ENCODE results near the gene COL7A1.

COL7A1 gene

DNA sequence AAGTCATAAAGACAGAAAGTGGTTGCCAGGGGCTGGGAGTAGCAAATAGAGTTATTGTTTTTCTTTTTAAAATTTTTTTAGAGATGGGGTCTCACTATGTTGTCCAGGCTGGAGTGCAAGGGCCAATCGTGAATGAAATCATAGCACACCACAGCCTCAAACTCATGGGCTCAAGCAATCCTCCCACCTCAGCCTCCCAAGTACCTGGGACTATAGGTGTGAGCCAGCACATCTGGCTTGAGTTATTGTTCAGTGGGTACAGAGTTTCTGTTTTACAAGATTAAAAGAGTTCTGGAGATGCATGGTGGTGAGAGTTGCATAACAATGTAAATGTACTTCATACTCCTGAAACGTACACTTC lies 62.2 kb downstream of the COL7A1 start:
- TF ChIP-seq, protein P1, sequence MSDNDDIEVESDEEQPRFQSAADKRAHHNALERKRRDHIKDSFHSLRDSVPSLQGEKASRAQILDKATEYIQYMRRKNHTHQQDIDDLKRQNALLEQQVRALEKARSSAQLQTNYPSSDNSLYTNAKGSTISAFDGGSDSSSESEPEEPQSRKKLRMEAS (IDR thresholded peaks at IDR 0.05) = no peak
- TF ChIP-seq FOXM1 (IDR thresholded peaks at IDR 0.05; ENCODE audit: borderline replicate concordance, low read depth) (no peak), NFIC (IDR thresholded peaks at IDR 0.05) (no peak), USF1 (IDR thresholded peaks at IDR 0.05) (no peak), CEBPB (IDR thresholded peaks at IDR 0.05) (no peak), TCF12 (IDR thresholded peaks at IDR 0.05; ENCODE audit: low read depth) (no peak), TEAD4 (IDR thresholded peaks at IDR 0.05) (no peak), ZBTB7A (IDR thresholded peaks at IDR 0.05; ENCODE audit: low read depth) (no peak), EP300 (IDR thresholded peaks at IDR 0.05; ENCODE audit: borderline replicate concordance) (no peak), RAD21 (IDR thresholded peaks at IDR 0.05; ENCODE audit: low read depth) (no peak), EGR1 (IDR thresholded peaks at IDR 0.05) (no peak), YY1 (IDR thresholded peaks at IDR 0.05; ENCODE audit: low read depth) (no peak)

DNA sequence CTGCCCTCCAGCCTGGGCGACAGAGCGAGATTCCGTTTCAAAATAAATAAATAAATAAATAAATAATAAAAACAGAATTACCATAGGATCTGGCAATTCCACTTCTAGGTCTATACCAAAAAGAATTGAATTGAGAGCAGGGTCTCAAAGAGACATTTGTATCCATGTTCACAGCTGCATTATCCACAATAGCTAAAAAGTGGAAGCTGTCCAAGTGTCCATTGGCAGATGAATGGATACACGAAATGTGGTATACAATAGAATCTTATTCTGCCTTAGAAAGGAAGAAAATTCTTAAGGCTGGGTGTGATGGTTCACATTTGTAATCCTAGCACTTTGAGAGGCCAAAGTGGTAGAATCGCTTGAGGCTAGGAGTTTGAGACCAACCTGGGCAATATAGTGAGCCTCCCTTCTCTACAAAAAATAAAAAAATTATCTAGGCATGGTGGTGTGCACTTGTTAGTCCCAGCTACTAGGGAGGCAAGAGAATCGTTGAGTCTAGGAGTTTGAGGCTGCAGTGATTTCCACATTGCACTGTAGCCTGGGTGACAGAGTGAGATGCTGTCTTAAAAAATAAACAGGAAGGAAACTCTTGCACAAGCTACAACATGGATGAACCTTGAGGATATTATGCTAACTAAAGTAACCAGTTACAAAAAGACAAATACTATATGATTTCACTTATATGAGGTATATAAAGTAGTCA lies 62.7 kb downstream of the COL7A1 start:
- TF ChIP-seq USF1 (IDR thresholded peaks at IDR 0.05) = no peak
- TF ChIP-seq CEBPB (IDR thresholded peaks at IDR 0.05) = no peak
- TF ChIP-seq EGR1 (IDR thresholded peaks at IDR 0.05) = no peak
- TF ChIP-seq TEAD4 (IDR thresholded peaks at IDR 0.05) = no peak
- no peak for TF ChIP-seq CREB1 (IDR thresholded peaks at IDR 0.05; ENCODE audit: low read depth)
- no peak for TF ChIP-seq YY1 (IDR thresholded peaks at IDR 0.05; ENCODE audit: low read depth)
- no peak for TF ChIP-seq ZBTB7A (IDR thresholded peaks at IDR 0.05; ENCODE audit: low read depth)
- TF ChIP-seq, protein P1 (IDR thresholded peaks at IDR 0.05) = no peak
- no peak for TF ChIP-seq NFIC (IDR thresholded peaks at IDR 0.05)
- no peak for TF ChIP-seq REST (IDR thresholded peaks at IDR 0.05; ENCODE audit: low read depth)
- no peak for TF ChIP-seq FOXM1 (IDR thresholded peaks at IDR 0.05; ENCODE audit: borderline replicate concordance, low read depth)
- TF ChIP-seq RAD21 (IDR thresholded peaks at IDR 0.05; ENCODE audit: low read depth) = no peak
- no peak for TF ChIP-seq TAF1 (IDR thresholded peaks at IDR 0.05; ENCODE audit: low read depth)
- TF ChIP-seq TCF12 (IDR thresholded peaks at IDR 0.05; ENCODE audit: low read depth) = no peak
- TF ChIP-seq EP300 (IDR thresholded peaks at IDR 0.05; ENCODE audit: borderline replicate concordance) = no peak

GRCh38 chr3:48528754-48529153 lies 66.4 kb downstream of the COL7A1 start:
- TF ChIP-seq EP300 (IDR thresholded peaks at IDR 0.05; ENCODE audit: borderline replicate concordance) (no peak), TEAD4 (IDR thresholded peaks at IDR 0.05) (no peak), USF1 (IDR thresholded peaks at IDR 0.05) (no peak), RAD21 (IDR thresholded peaks at IDR 0.05; ENCODE audit: low read depth) (no peak), TCF12 (IDR thresholded peaks at IDR 0.05; ENCODE audit: low read depth) (no peak), TAF1 (IDR thresholded peaks at IDR 0.05; ENCODE audit: low read depth) (no peak), EGR1 (IDR thresholded peaks at IDR 0.05) (no peak)

DNA sequence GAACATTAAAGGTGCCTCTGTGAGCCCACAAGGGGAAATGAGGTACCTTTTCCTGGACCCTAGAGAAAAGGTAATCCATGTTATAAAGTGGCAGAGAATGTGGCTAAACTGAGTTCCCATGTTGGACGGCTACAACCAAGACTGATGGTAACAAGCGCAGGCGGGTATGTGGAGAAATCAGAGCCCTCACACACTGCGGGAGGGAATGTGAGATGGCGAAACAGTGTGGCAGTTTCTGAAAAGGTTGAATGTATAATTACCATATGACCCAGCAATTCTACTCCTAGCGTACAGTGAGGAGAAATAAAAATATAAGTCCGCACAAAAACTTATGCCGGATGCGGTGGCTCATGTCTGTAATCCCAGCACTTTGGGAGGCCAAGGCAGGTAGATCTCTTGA lies 67.1 kb downstream of the COL7A1 start:
- TF ChIP-seq, protein P1 (IDR thresholded peaks at IDR 0.05) = no peak
- TF ChIP-seq NFIC (IDR thresholded peaks at IDR 0.05) = no peak
- TF ChIP-seq FOXM1 (IDR thresholded peaks at IDR 0.05; ENCODE audit: borderline replicate concordance, low read depth) = no peak
- no peak for TF ChIP-seq ZBTB7A (IDR thresholded peaks at IDR 0.05; ENCODE audit: low read depth)
- TF ChIP-seq TAF1 (IDR thresholded peaks at IDR 0.05; ENCODE audit: low read depth) = no peak
- TF ChIP-seq CREB1 (IDR thresholded peaks at IDR 0.05; ENCODE audit: low read depth) = no peak
- no peak for TF ChIP-seq EP300 (IDR thresholded peaks at IDR 0.05; ENCODE audit: borderline replicate concordance)
- TF ChIP-seq TCF12 (IDR thresholded peaks at IDR 0.05; ENCODE audit: low read depth) = no peak
- TF ChIP-seq YY1 (IDR thresholded peaks at IDR 0.05; ENCODE audit: low read depth) = no peak
- TF ChIP-seq USF1 (IDR thresholded peaks at IDR 0.05) = no peak
- TF ChIP-seq RAD21 (IDR thresholded peaks at IDR 0.05; ENCODE audit: low read depth) = no peak
- no peak for TF ChIP-seq TEAD4 (IDR thresholded peaks at IDR 0.05)

DNA sequence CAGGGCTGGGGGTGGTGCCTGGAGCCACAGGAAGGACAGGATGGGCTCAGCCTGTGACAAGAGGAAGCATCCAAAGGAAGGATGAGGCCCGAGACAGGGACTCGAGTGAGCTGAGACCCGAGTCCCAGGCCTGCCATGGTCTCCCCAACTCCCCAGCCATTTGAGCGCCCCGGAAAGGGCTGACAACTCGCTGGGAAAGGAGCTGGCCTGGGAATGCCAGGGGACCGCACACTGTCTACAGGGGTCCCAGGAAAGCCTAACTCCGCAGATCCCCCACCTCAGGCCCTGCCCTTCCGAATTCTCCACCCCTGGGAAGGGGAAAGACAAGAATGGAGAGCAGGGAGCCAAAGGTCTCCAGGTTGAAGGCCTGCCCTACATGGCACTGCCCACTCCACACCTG lies 70.2 kb downstream of the COL7A1 start:
- TF ChIP-seq USF1 (IDR thresholded peaks at IDR 0.05) = no peak
- no peak for TF ChIP-seq EGR1 (IDR thresholded peaks at IDR 0.05)
- TF ChIP-seq YY1 (IDR thresholded peaks at IDR 0.05; ENCODE audit: low read depth) = no peak
- TF ChIP-seq CREB1 (IDR thresholded peaks at IDR 0.05; ENCODE audit: low read depth) = no peak
- TF ChIP-seq RAD21 (IDR thresholded peaks at IDR 0.05; ENCODE audit: low read depth) = no peak
- TF ChIP-seq CEBPB (IDR thresholded peaks at IDR 0.05) = no peak
- no peak for TF ChIP-seq FOXM1 (IDR thresholded peaks at IDR 0.05; ENCODE audit: borderline replicate concordance, low read depth)
- no peak for TF ChIP-seq NFIC (IDR thresholded peaks at IDR 0.05)
- TF ChIP-seq ZBTB7A (IDR thresholded peaks at IDR 0.05; ENCODE audit: low read depth) = no peak
- no peak for TF ChIP-seq TAF1 (IDR thresholded peaks at IDR 0.05; ENCODE audit: low read depth)
